Stimulated activated effector memory CD8-positive, alpha-beta T cell treated with anti-CD3 and anti-CD28 coated beads, Interleukin-12 subunit alpha, Interleukin-12 subunit beta, amount 100 ng/mL, for 72 hours (primary cell): ENCODE data around the gene PEX12.
"Not testable (repeated sequence)": the region's sequence is repeated elsewhere in the genome, so short reads cannot be mapped to it uniquely, and the experiment has no call there.

Experiments used
- ATAC-seq: fragments of 150-1000 bp; cut with Tn5 transposase; 2 replicates; pipeline ENCODE4 v1.10.0; 2021
- DNase-seq, 2 donors: peaks; one replicate each; pipeline ENCODE4 v3.0.0; 2021 to 2022; ENCODE audit warnings: low spot score in 2 of 2
- H3K27ac Mint-ChIP-seq: one replicate; pipeline ENCODE4 v1.8.0; 2022; ENCODE audit warnings: mild to moderate bottlenecking, mixed read lengths
- H3K36me3 Mint-ChIP-seq: one replicate; pipeline ENCODE4 v1.8.0; 2022; ENCODE audit warnings: mild to moderate bottlenecking, mixed read lengths
- H3K4me1 Mint-ChIP-seq: one replicate; pipeline ENCODE4 v1.8.0; 2022; ENCODE audit warnings: mixed read lengths
- H3K4me3 Mint-ChIP-seq: one replicate; pipeline ENCODE4 v1.8.0; 2022; ENCODE audit warnings: mild to moderate bottlenecking, mixed read lengths
- H3K9me3 Mint-ChIP-seq: one replicate; pipeline ENCODE4 v1.8.0; 2022; ENCODE audit warnings: mixed read lengths

The PEX12 gene

DNA sequence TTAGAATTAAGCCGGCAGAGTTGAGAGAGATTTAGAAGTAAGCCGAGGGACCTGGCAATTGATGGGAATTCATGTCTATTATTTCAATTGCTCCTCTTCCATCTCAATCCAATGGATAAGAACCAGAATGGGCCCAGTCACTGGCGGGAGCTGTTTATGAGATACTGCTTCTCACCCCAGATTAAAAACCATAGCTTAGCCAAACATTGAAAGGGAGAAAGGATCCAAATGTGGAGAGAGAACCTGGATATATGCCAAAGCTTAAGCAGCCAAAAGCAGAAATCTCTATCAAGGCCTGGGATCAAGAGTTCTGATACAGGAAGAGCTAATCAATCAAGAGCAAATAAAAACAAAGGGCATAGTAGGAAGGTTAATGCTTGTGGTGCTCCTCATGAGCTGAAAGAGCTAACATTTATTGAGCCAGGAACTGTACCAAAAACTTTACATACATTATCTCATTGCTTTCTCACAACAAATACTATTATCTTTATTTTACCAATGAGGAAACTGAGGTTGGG is 43.7 kb downstream of the PEX12 start:
- Mint-ChIP-seq H3K27ac (peak overlapping the region; percentile 97), H3K4me3 (peak overlapping the region; percentile 70), H3K36me3 (peaks cover 84% of the 10 kb centered on the region), H3K4me1 (peaks cover 47% of the 10 kb centered on the region), H3K9me3 (no peaks in the 10 kb centered on the region)
- DNase-seq (no peak), ATAC-seq (no peak)

DNA sequence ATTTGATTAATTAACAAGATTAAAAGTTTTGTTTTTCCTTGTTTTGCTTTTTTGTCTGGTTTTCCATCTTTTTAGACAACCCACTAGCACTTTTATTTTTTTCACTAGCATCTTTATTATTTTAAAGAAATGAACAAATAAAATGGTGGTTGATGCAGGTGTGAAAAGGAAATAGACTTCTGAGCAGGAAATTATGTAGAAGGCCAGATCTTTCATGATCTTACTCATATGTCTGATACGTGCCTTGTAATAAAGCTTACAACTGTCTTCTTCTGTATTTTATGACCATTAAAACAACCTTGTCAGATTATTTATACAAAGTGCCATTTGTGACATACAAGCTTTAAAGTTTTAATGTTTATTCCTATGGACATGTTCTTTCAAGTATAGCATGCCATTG is 47.2 kb downstream of the PEX12 start:
- ATAC-seq (peak; percentile 54), DNase-seq (no peak)
- Mint-ChIP-seq H3K36me3 (peaks cover 88% of the 10 kb centered on the region), H3K4me1 (peaks cover 62% of the 10 kb centered on the region), H3K27ac (peak overlapping the region; percentile 97), H3K9me3 (no peaks in the 10 kb centered on the region), H3K4me3 (peak overlapping the region; percentile 70)

DNA sequence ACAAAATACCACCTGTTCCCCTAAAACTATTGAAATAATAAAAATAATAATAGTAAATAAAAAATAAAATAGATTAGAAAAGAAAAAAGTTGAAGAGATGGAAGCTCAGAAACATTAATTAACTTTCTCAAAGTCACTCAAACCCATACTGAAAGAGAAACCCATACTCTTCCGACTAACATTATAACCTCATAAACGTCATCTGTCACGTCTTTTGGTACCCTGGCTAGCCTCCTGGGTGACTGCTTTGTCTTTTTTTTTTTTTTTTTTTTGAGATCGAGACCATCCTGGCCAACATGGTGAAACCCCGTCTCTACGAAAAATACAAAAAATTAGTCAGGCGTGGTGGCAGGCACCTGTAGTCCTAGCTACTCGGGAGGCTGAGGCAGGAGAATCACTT is 48.5 kb downstream of the PEX12 start:
- Mint-ChIP-seq H3K36me3 (peaks cover 76% of the 10 kb centered on the region), H3K9me3 (no peaks in the 10 kb centered on the region), H3K4me1 (peaks cover 75% of the 10 kb centered on the region), H3K27ac (peak overlapping the region; percentile 97), H3K4me3 (peak overlapping the region; percentile 70)
- peak; percentile 89 for ATAC-seq
- DNase-seq, result no peak

DNA sequence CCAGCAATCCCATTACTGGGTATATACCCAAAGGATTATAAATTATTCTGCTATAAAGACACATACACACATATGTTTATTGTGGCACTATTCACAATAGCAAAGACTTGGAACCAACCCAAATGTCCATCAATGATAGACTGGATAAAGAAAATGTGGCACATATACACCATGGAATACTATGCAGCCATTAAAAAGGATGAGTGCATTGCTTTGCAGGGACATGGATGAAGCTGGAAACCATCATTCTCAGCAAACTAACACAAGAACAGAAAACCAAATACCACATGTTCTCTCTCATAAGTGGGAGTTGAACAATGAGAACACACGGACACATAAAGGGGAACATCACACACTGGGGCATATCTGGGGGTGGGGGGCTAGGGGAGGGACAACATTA is 49.0 kb downstream of the PEX12 start:
- not testable (repeated sequence) for H3K9me3 Mint-ChIP-seq, DNase-seq, ATAC-seq
- H3K4me3 Mint-ChIP-seq, result peak overlapping the region; percentile 70
- peaks cover 76% of the 10 kb centered on the region for H3K4me1 Mint-ChIP-seq
- peaks cover 71% of the 10 kb centered on the region for H3K36me3 Mint-ChIP-seq
- peak overlapping the region; percentile 7 for H3K27ac Mint-ChIP-seq
